ENCODE results near the gene NBEA. TPM values are rescaled to one million over a fixed set of nuclear protein-coding genes. Genes with fewer than 3 reads are reported as not detected.

The NBEA gene
- polyA plus RNA-seq, 1 experiment = 1.3 TPM

DNA sequence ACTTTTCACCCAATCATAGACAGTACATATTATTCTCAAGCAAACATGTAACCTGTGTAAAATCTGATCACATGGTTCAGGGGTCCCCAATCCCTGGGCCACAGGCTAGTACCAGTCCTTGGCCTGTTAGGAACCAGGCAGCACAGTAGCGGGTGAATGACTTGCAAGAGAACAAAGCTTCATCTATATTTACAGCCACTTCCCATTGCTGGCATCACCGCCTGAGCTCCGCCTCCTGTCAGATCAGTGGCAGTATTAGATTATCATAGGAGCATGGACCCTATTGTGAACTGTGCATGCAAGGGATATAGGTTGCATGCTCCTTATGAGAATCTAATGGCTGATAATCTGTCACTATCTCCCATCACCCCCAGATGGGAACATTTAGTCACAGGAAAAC lies 401.3 kb downstream of the NBEA start:
- DNase-seq (ENCODE audit: low read depth, low spot score) = no peak

DNA sequence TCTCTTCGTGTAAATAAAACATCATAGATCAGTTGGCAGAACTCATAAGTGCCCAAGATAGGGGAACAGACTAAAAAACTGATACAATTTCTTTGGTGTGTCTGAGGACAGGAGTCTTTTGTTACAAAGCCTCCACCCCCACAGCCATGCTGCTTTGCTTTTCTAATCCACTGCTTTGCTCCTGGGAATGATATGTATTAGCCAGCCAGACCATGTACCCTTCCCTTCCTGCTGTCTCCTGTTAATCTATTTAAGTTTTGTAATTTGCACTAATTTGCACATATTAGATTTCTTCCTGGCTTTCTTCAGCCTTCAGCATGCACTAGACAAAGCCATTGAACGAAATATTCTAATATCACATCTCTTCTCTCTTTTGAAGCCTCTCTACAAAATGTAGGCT lies 403.9 kb downstream of the NBEA start:
- CTCF ChIA-PET = no interaction called here

More for the DNA sequence above, 401.3 kb downstream of the NBEA start:
- CTCF ChIA-PET = no interaction called here
- Histone ChIP-seq H3K4me3 (ENCODE audit: low read depth, low read length) (no peak overlapping the region), H3K27me3 (ENCODE audit: control insufficient read depth, insufficient read depth, low read length) (no peaks in the 10 kb centered on the region), H3K9me3 (ENCODE audit: control insufficient read depth, insufficient read depth, low read length) (no peaks in the 10 kb centered on the region), H3K27ac (ENCODE audit: low read depth, low read length) (no peak overlapping the region)
- POLR2A ChIA-PET = no interaction called here
- TF ChIP-seq, protein P1, sequence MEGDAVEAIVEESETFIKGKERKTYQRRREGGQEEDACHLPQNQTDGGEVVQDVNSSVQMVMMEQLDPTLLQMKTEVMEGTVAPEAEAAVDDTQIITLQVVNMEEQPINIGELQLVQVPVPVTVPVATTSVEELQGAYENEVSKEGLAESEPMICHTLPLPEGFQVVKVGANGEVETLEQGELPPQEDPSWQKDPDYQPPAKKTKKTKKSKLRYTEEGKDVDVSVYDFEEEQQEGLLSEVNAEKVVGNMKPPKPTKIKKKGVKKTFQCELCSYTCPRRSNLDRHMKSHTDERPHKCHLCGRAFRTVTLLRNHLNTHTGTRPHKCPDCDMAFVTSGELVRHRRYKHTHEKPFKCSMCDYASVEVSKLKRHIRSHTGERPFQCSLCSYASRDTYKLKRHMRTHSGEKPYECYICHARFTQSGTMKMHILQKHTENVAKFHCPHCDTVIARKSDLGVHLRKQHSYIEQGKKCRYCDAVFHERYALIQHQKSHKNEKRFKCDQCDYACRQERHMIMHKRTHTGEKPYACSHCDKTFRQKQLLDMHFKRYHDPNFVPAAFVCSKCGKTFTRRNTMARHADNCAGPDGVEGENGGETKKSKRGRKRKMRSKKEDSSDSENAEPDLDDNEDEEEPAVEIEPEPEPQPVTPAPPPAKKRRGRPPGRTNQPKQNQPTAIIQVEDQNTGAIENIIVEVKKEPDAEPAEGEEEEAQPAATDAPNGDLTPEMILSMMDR (IDR thresholded peaks at IDR 0.05; ENCODE audit: low read depth, low read length) = no peak

DNA sequence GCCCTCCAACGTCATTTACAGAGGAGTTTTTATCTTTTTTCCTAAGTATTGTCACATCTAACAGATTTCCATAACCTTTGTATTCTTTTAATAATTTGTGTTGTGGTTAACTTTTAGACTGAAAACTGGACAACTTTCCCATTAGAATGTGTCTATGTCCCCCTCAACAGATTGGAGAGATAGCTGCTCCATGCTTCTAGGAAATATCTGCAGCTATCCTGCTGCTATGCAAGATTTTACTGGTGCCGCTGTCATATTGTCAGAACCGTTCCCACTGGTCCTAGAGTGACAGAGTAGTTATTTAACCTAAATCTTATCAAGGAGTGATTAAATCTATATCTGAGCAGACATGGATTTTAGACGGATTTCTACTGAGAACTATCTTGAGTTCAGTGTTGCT lies 404.4 kb downstream of the NBEA start:
- TF ChIP-seq, protein P1 (IDR thresholded peaks at IDR 0.05; ENCODE audit: low read depth, low read length) = no peak
- Histone ChIP-seq H3K27ac (ENCODE audit: low read depth, low read length) (no peak overlapping the region), H3K27me3 (ENCODE audit: control insufficient read depth, insufficient read depth, low read length) (no peaks in the 10 kb centered on the region), H3K4me3 (ENCODE audit: low read depth, low read length) (no peak overlapping the region), H3K9me3 (ENCODE audit: control insufficient read depth, insufficient read depth, low read length) (no peaks in the 10 kb centered on the region)
- ChIA-PET POLR2A (no interaction called here), CTCF (no interaction called here)
- DNase-seq (ENCODE audit: low read depth, low spot score) = no peak

More for the DNA sequence above, 403.9 kb downstream of the NBEA start:
- H3K27me3 ChIP-seq (ENCODE audit: control insufficient read depth, insufficient read depth, low read length) = no peaks in the 10 kb centered on the region
- TF ChIP-seq, protein P1 (IDR thresholded peaks at IDR 0.05; ENCODE audit: low read depth, low read length) = no peak
- POLR2A ChIA-PET = no interaction called here
- no peak overlapping the region for H3K27ac ChIP-seq (ENCODE audit: low read depth, low read length)
- no peak overlapping the region for H3K4me3 ChIP-seq (ENCODE audit: low read depth, low read length)
- no peaks in the 10 kb centered on the region for H3K9me3 ChIP-seq (ENCODE audit: control insufficient read depth, insufficient read depth, low read length)
- no peak for DNase-seq (ENCODE audit: low read depth, low spot score)

DNA sequence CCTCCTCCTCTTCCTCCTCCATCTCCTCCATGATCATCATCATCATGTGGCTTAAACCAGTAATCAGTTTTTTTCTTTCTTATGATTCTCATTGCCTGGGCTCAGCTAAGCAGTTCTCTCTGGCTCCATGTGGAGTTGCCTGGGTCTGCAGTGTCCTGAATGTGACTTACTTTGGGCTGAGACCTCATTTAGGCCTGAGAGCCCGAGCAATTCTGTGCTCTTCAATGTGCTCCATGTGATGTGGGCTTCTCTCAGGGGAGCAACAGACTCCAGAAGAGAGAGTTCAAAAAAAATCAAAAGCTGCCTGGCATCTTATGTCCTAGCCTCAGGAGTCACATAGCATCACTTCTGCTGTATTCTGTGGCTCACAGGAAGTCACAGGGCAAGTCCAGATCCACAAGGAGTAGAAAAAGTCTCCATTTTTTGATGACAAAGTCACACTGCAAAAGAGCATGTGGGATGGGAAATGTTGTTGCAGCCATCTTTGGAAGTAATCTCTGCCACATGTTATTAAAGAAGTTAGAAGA lies 405.7 kb downstream of the NBEA start:
- POLR2A ChIA-PET = no interaction called here

DNA sequence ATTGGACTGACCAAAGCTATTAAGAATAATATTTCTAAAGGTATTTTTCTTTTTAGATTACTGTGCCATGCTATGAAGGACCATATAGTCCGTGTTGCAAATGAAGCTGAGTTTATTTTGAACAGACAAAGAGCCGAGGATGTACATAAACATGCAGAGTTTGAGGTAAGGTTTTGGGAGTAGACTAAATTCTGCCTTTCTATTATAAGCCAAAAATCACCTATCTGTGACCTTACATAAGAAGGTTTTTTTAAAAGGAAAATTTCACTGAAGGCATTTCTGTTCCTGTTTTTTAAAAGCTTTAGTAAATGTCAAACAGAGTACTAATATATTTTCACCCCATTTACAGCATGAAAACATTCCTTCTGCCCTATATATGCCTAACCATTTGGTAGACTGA lies 407.0 kb downstream of the NBEA start:
- Histone ChIP-seq H3K27ac (ENCODE audit: low read depth, low read length) (no peak overlapping the region), H3K9me3 (ENCODE audit: control insufficient read depth, insufficient read depth, low read length) (no peaks in the 10 kb centered on the region), H3K4me3 (ENCODE audit: low read depth, low read length) (no peak overlapping the region), H3K27me3 (ENCODE audit: control insufficient read depth, insufficient read depth, low read length) (no peaks in the 10 kb centered on the region)
- CTCF ChIA-PET = interaction anchor here (0.6 kb wide), 1 partner anchor 71 kb away, joined by 4 read pairs; no protein-coding TSS in a partner anchor
- DNase-seq (ENCODE audit: low read depth, low spot score) = no peak
- TF ChIP-seq, protein P1 (IDR thresholded peaks at IDR 0.05; ENCODE audit: low read depth, low read length) = no peak
- POLR2A ChIA-PET = no interaction called here

More for the DNA sequence above, 405.7 kb downstream of the NBEA start:
- no peak for DNase-seq (ENCODE audit: low read depth, low spot score)
- Histone ChIP-seq H3K27me3 (ENCODE audit: control insufficient read depth, insufficient read depth, low read length) (no peaks in the 10 kb centered on the region), H3K9me3 (ENCODE audit: control insufficient read depth, insufficient read depth, low read length) (no peaks in the 10 kb centered on the region), H3K4me3 (ENCODE audit: low read depth, low read length) (no peak overlapping the region), H3K27ac (ENCODE audit: low read depth, low read length) (no peak overlapping the region)
- TF ChIP-seq, protein P1 (IDR thresholded peaks at IDR 0.05; ENCODE audit: low read depth, low read length) = no peak
- CTCF ChIA-PET = no interaction called here

All from AG04450 (cell line).